Stimulated activated CD8-positive, alpha-beta memory T cell treated with anti-CD3 and anti-CD28 coated beads, Interleukin-2, amount 100 ng/mL, for 1 hour (primary cell): ENCODE data around the gene MEF2C.

Experiments used
- DNase-seq, 2 donors: peaks; one replicate each; pipeline ENCODE4 v3.0.0-alpha.2; 2020; ENCODE audit warnings: low read depth in 2 of 2

The MEF2C gene

GRCh38 chr5:88718736-88719135 is 164.2 kb downstream of the MEF2C start:
- no peak for DNase-seq

DNA sequence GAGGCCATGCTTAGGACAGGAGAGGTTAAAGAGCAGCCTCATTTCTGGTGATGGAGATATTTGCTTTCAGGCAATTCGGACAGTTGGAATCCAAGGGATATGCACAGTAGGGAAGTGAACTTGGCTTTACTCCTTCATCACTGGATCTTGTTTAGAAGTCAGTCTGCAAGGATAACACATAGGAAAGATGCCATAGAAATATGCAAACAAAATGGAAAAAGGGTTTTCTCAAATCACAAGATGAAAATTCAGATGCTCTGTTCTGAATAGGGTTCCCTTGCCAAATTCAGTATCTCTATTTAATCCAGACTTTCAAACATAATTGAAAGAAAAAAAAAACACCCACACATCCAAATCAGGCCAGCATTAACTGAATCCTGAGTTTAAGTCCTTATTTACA is 166.9 kb downstream of the MEF2C start:
- DNase-seq = no peak

DNA sequence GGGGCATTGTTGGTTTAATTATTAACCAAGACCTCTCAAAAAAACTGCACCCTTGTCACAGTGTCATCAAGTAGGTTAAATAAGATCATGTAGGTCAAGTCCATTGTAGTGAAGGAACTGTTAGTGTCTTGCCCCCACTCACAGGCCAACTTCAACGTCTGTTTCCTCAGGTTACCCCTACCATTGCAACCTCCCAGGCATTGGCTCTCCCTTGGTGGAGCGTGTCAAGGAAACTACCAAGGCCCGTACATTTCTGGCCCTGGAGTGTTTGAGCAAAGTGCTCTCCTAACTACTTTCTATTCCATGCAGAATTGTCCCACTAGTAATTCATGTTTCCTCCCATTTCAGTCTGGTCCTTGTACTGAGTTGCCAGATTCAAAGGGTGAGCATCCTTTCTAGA is 167.5 kb downstream of the MEF2C start:
- DNase-seq = no peak

- no peak for DNase-seq
These were observed 169.2 kb downstream of the MEF2C start for GRCh38 chr5:88713818-88714217.

GRCh38 chr5:88708682-88709398 is 174.1 kb downstream of the MEF2C start:
- DNase-seq = no peak

DNA sequence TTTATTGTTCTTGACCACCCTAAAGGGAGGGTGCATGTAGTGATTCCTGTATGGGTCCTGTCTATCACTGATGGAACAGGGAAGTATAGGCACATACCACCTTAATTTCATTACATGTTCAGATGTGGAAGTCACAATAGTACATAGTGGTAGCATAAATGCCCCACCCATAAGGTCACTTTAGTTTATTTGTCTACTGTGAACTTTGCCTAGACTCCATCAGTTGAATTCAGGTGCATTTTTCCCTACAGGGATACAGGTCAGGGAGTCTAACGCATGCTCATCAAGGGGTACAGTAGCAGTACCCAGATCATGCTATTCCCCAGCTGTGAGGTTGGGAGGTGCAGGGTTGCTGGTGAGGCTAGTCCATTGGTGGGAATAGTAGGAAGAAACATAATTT is 175.0 kb downstream of the MEF2C start:
- DNase-seq = no peak

DNA sequence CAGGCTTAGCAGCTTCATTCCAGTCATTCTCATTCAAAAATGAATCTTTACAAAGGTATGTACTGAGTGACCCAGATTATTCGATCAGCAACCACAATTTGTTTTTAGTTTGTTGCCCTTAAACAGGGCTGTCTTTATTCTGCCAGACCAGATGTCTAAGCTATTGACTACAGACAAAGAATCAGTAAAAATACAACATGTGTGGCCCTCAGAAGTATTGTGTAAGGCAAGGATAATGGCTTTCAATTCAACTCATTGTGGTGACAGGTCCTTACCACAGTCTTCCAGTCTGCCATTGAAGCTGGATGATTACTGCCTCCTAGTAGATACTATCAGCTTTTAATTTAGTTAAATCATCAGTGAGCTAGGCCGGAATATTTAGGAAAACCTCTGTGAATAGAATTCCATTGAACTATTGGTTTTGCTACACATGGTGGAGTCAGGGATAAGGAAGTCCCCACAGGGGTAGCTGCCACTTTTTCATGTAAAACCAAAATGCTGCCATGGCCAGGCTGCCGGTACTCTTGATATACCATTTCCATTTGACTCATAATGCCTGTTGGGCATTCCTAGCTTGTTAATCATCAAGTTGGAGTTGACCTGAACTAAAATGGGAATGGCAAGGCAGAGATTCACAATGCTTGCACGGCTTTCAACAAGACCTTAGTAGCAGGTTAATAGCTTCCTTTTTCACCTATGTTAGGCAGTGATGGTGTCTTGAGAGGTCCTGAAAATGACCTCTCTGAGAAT is 175.6 kb downstream of the MEF2C start:
- no peak for DNase-seq

DNA sequence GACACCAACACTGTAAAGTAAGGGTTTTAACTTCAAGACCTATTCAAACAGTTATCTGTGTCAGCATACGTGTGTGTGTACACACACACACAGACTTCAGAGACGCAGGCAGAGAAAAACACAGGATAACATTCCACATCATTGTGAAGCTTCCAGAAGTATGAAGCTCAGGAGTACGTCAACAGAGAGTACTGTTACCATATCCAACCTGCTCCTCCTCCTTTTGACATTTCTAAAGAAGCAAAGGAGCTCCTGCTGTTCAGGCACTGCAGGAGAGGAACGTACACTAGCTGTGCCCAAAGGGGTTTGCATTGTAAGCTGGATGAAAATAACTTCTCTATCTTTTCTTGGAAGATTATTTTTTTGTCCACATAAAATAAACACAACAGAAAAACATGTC is 180.7 kb downstream of the MEF2C start:
- no peak for DNase-seq

DNA sequence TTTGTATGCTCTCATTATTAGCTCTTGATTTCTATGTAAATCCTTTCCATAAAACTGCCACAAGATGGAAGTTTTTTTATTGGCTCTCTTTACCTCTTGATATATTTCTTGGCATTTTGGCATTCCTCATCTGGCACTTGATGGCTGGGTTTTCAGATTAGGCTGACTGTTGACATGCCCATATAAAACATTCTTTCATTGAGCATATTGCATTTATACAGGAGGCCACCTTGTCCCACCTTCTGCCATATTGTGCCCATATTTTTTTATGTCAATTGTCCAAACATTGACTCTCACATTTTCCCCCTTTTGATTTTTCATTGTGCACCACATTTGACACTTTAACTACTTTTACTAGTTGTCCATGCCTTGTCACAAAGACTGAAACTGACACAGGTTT is 182.9 kb downstream of the MEF2C start:
- no peak for DNase-seq

- no peak for DNase-seq
These were observed 184.7 kb downstream of the MEF2C start for GRCh38 chr5:88698290-88698689.

- no peak for DNase-seq
These were observed 186.5 kb downstream of the MEF2C start for GRCh38 chr5:88696466-88696865.

- DNase-seq = no peak
These were observed 187.1 kb downstream of the MEF2C start for GRCh38 chr5:88695931-88696330.

DNA sequence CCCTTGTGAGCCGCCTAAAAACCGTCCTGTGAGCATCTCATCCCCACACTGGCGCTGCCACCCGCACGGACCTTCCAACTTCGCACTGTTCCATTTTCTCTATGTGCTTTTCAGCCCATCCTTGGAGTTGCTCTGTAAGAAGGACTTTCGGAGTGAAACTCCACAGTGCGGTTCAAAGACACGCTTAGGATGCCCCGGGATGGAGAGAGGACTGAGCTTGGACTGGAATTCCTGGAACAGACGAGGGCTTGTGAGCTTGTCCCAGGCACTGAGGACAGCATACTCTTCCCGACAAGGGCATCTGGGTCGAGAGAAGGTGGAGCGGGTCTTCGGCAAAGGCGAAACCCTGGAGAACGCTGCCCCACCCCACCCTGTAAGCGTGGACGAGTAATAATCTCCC is 187.8 kb downstream of the MEF2C start:
- no peak for DNase-seq

GRCh38 chr5:88694023-88694679 is 188.8 kb downstream of the MEF2C start:
- no peak for DNase-seq

DNA sequence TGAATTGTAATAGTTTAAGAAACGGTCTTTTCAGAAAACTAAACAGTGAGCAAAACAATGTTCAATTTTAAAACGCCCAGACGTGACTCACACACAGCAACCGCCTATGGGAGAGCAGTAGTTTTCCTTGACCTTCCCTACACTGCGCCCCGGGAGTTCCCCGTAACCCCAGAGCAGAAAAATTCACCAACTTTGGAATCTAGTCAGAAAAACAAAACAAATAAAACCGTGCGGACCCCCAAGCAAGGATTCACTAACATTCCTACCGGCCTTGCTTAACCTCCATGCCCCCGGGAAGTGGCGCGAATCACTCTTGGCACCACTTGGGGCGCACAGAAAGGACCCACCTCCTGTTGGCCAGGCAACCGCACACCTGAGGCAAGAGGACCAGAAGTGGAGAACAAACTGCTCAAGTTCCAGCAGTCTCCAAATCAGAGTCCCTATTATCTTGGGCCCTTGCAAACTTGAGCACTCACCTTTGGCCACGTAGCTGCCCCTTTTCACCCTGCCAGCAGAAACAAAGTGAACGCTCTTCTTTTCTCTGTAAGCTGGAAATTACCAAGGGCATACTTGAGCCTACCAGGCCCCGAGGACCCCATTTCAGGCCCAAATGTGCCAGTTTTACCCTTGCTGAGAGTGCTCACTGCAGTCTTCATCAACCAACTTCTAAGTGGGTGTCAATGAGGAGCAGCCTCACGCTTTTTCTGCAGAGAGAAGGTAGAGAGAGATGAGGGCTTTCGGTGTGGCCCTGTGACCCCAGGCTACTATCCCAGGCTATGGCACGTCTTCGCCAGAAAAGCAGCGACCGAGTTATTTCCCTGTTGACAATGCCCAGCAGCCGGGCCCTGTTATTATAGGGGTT is 189.7 kb downstream of the MEF2C start:
- no peak for DNase-seq

DNA sequence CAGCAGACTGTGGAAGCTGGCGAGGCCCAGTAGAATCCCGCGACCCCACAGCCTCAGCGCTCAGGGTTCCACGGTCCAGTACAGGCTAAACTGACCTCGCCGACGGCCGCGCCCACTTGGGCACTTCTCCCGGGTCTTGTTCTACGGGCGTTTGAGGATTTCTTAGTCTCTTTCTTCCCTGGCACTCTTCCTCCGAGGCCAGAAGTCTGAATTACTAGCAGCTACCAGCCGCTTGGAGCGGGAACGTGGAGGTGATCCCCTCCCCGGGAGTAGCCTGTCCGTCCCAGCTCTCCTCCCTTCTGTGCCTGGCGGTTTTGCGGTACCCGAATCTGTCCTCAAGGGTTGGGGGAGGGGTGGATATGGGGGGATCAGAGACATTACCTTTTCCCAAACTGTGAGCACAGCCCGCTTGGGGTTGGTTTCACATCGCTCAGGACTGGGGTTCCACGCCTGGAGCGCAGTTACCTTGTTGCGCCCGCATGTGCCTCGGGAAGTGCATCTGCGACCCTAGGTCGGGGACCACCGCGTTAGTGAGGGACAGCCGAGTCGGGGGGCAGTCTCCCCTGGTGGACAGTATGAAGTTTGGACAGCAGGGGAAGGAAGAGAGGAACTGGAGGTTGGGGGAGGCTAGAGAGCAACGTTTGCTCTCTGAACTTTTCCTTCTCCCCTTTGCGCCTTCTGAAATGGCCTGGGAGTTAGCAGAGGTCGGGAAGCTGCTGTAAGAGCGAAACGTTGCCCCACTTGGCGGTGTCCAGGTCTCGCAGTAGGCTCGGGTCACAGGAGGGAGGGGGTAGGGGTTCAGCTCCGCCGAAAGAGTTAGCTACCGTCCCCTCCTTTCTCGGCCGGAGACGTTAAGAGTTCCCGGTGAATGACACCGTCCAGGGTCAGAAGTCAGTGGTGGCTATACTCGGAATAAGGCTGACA is 190.8 kb downstream of the MEF2C start:
- no peak for DNase-seq

DNA sequence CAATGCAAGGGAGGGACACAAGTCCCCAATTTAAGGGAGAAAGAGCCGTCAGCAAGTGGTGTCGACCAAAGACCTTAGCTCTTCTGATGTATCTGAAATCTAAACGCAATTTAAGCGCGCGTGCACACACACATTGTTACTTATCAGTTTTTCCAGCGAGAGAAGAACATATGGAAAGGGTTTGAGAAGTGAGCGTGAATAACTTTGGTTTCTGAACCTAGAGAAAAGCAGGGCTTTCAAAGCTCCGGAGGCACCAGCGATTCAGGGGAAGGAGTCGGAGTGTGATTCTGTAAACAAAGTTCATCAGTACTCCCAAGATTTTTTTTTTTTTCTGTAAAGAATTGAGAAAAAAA is 191.8 kb downstream of the MEF2C start:
- no peak for DNase-seq

DNA sequence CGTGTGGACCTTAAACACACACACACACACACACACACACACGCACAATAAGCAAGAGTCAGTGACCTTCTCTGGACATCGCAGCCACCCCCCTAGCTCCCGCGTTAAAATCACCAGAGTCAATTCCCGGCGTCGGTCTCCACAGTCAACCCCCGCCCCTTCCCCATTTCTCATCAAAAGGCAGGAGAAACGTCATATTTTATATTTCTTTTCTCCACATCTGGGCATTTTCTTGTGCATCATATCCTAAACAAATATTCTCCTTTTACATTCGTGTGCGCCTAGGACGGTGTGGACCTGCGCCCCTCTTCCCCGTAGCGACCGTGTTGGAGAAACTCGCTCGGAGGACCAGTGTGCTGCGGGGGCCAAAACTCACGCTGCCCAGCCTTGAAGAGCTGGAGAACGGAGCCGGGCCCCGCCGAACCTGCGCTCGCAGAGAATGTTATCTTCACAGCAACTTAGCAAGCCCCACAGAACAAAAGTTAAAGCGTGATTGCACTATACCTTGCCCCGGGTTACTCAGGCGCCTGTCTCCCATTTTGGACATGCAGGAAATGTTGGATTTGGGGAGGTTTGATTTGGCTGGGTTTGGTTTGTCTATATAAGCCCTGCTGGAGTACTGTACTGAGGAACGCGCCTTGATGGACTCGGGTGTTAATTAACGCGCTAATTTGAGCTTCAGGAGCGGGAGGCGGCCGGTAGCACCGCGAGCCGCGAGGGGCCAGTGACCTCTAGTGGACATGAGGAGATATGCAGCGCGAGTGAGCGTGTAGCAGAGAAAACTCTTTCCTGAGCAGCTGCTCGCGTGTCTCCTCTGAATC is 192.4 kb downstream of the MEF2C start:
- DNase-seq = peak; percentile 38 to 42

GRCh38 chr5:88689668-88690408 is 193.1 kb downstream of the MEF2C start:
- no peak for DNase-seq
